Measurements from ENCODE around the gene DGKB. TPM values are rescaled to one million over a fixed set of nuclear protein-coding genes. Genes with fewer than 3 reads are reported as not detected.

The DGKB gene
- polyA plus RNA-seq, 1 donor from 2014 or later: not detected

GRCh38 chr7:14769261-14769660 is 133.3 kb downstream of the DGKB start:
- peaks cover 0 to 13% (median 2%) of the 10 kb centered on the region in 3 donors for H3K9me3 Mint-ChIP-seq
- H3K4me3 Mint-ChIP-seq: no peak overlapping the region
- no peaks in the 10 kb centered on the region for H3K27me3 Mint-ChIP-seq
- no peaks in the 10 kb centered on the region for H3K36me3 Mint-ChIP-seq
- H3K27ac Mint-ChIP-seq: no peak overlapping the region
- no peaks in the 10 kb centered on the region for H3K4me1 Mint-ChIP-seq

GRCh38 chr7:14767716-14768425 is 134.7 kb downstream of the DGKB start:
- Mint-ChIP-seq H3K36me3 (no peaks in the 10 kb centered on the region), H3K27me3 (no peaks in the 10 kb centered on the region), H3K4me3 (no peak overlapping the region), H3K4me1 (no peaks in the 10 kb centered on the region), H3K9me3 (peaks cover 0 to 9% (median 0%) of the 10 kb centered on the region in 3 donors), H3K27ac (no peak overlapping the region)

- Mint-ChIP-seq H3K27me3 (no peaks in the 10 kb centered on the region), H3K9me3 (peaks cover 0 to 3% (median 0%) of the 10 kb centered on the region in 3 donors), H3K36me3 (no peaks in the 10 kb centered on the region), H3K4me3 (no peak overlapping the region), H3K27ac (no peak overlapping the region), H3K4me1 (no peaks in the 10 kb centered on the region)
Measured at GRCh38 chr7:14766747-14767146, 135.8 kb downstream of the DGKB start.

GRCh38 chr7:14765731-14766130 is 136.8 kb downstream of the DGKB start:
- H3K27me3 Mint-ChIP-seq: no peaks in the 10 kb centered on the region
- no peak overlapping the region for H3K27ac Mint-ChIP-seq
- H3K36me3 Mint-ChIP-seq: no peaks in the 10 kb centered on the region
- H3K4me3 Mint-ChIP-seq: no peak overlapping the region
- no peaks in the 10 kb centered on the region for H3K4me1 Mint-ChIP-seq
- peaks cover 0 to 4% (median 0%) of the 10 kb centered on the region in 3 donors for H3K9me3 Mint-ChIP-seq

GRCh38 chr7:14762561-14762960 is 140.0 kb downstream of the DGKB start:
- H3K9me3 Mint-ChIP-seq: peaks cover 0 to 4% (median 3%) of the 10 kb centered on the region in 3 donors
- H3K4me3 Mint-ChIP-seq: no peak overlapping the region
- no peaks in the 10 kb centered on the region for H3K4me1 Mint-ChIP-seq
- H3K36me3 Mint-ChIP-seq: no peaks in the 10 kb centered on the region
- no peaks in the 10 kb centered on the region for H3K27me3 Mint-ChIP-seq
- H3K27ac Mint-ChIP-seq: no peak overlapping the region

- H3K4me3 Mint-ChIP-seq: no peak overlapping the region
- H3K9me3 Mint-ChIP-seq: peaks cover 0 to 4% (median 3%) of the 10 kb centered on the region in 3 donors
- H3K27ac Mint-ChIP-seq: no peak overlapping the region
- H3K4me1 Mint-ChIP-seq: no peaks in the 10 kb centered on the region
- H3K36me3 Mint-ChIP-seq: no peaks in the 10 kb centered on the region
- H3K27me3 Mint-ChIP-seq: no peaks in the 10 kb centered on the region
Measured at GRCh38 chr7:14761510-14762296, 140.8 kb downstream of the DGKB start.

- Mint-ChIP-seq H3K27me3 (no peaks in the 10 kb centered on the region), H3K9me3 (peaks cover 0 to 4% (median 3%) of the 10 kb centered on the region in 3 donors), H3K27ac (no peak overlapping the region), H3K36me3 (no peaks in the 10 kb centered on the region), H3K4me1 (no peaks in the 10 kb centered on the region), H3K4me3 (no peak overlapping the region)
Measured at GRCh38 chr7:14760730-14761478, 141.6 kb downstream of the DGKB start.

- no peak overlapping the region for H3K27ac Mint-ChIP-seq
- H3K36me3 Mint-ChIP-seq: no peaks in the 10 kb centered on the region
- H3K4me1 Mint-ChIP-seq: no peaks in the 10 kb centered on the region
- H3K4me3 Mint-ChIP-seq: no peak overlapping the region
- H3K27me3 Mint-ChIP-seq: peaks cover under 1% of the 10 kb centered on the region
- H3K9me3 Mint-ChIP-seq: peaks cover 0 to 4% (median 3%) of the 10 kb centered on the region in 3 donors
Measured at GRCh38 chr7:14759785-14760184, 142.8 kb downstream of the DGKB start.

GRCh38 chr7:14754631-14755030 is 147.9 kb downstream of the DGKB start:
- H3K36me3 Mint-ChIP-seq: no peaks in the 10 kb centered on the region
- H3K27ac Mint-ChIP-seq: no peak overlapping the region
- H3K4me1 Mint-ChIP-seq: no peaks in the 10 kb centered on the region
- peaks cover 0 to 2% (median 0%) of the 10 kb centered on the region in 3 donors for H3K9me3 Mint-ChIP-seq
- H3K27me3 Mint-ChIP-seq: peaks cover 1% of the 10 kb centered on the region
- no peak overlapping the region for H3K4me3 Mint-ChIP-seq

- Mint-ChIP-seq H3K9me3 (peaks cover 0 to 3% (median 0%) of the 10 kb centered on the region in 3 donors), H3K27ac (no peak overlapping the region), H3K4me3 (no peak overlapping the region), H3K4me1 (no peaks in the 10 kb centered on the region), H3K27me3 (peaks cover 1% of the 10 kb centered on the region), H3K36me3 (no peaks in the 10 kb centered on the region)
Measured at GRCh38 chr7:14752301-14752700, 150.2 kb downstream of the DGKB start.

GRCh38 chr7:14751461-14751860 is 151.1 kb downstream of the DGKB start:
- H3K4me3 Mint-ChIP-seq: no peak overlapping the region
- no peaks in the 10 kb centered on the region for H3K4me1 Mint-ChIP-seq
- H3K27ac Mint-ChIP-seq: no peak overlapping the region
- H3K27me3 Mint-ChIP-seq: peaks cover 1% of the 10 kb centered on the region
- no peaks in the 10 kb centered on the region for H3K36me3 Mint-ChIP-seq
- H3K9me3 Mint-ChIP-seq: peaks cover 0 to 3% (median 0%) of the 10 kb centered on the region in 3 donors

GRCh38 chr7:14748461-14748860 is 154.1 kb downstream of the DGKB start:
- Mint-ChIP-seq H3K36me3 (no peaks in the 10 kb centered on the region), H3K27ac (no peak overlapping the region), H3K4me1 (no peaks in the 10 kb centered on the region), H3K27me3 (no peaks in the 10 kb centered on the region), H3K9me3 (peaks cover 0 to 6% (median 3%) of the 10 kb centered on the region in 3 donors), H3K4me3 (no peak overlapping the region)

- H3K4me1 Mint-ChIP-seq: no peaks in the 10 kb centered on the region
- no peak overlapping the region for H3K4me3 Mint-ChIP-seq
- H3K9me3 Mint-ChIP-seq: peaks cover 0 to 6% (median 6%) of the 10 kb centered on the region in 3 donors
- no peaks in the 10 kb centered on the region for H3K36me3 Mint-ChIP-seq
- H3K27ac Mint-ChIP-seq: no peak overlapping the region
- no peaks in the 10 kb centered on the region for H3K27me3 Mint-ChIP-seq
Measured at GRCh38 chr7:14747701-14748100, 154.8 kb downstream of the DGKB start.

GRCh38 chr7:14745076-14745475 is 157.5 kb downstream of the DGKB start:
- Mint-ChIP-seq H3K36me3 (no peaks in the 10 kb centered on the region), H3K27ac (no peak overlapping the region), H3K4me3 (no peak overlapping the region), H3K9me3 (peaks cover 0 to 13% (median 9%) of the 10 kb centered on the region in 3 donors), H3K27me3 (no peaks in the 10 kb centered on the region), H3K4me1 (no peaks in the 10 kb centered on the region)

- Mint-ChIP-seq H3K27ac (no peak overlapping the region), H3K4me3 (no peak overlapping the region), H3K36me3 (no peaks in the 10 kb centered on the region), H3K27me3 (no peaks in the 10 kb centered on the region), H3K4me1 (no peaks in the 10 kb centered on the region), H3K9me3 (peaks cover 0 to 13% (median 7%) of the 10 kb centered on the region in 3 donors)
Measured at GRCh38 chr7:14740606-14741005, 161.9 kb downstream of the DGKB start.
